DMS79 treated with DMSO at 0.1 percent for 48 hours (cell line): ENCODE results near the gene DPH3.

Experiments used
- DNase-seq: peaks from one replicate; lab custom pipeline; 2025; lab: John Stamatoyannopoulos, UW

The DPH3 gene

DNA sequence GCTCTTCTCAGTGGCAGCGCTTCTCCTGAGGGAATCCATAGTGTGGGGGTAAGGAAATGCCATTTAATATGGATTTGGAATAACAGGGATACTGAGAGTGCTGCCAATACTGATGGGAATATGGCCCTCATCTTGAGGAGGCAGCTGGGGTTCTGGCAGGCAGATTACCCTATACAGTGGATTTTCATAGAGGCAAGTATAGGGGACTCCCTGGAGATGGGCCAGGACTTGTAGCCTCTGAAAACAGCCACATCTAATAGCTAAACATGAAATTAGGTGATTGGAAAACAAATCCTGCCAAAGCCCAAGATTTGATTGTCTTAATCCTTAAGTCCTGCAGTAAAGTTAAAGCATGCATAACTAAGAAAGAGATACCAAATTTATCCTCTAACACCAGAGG, 30.9 kb downstream of the DPH3 start:
- no peak for DNase-seq

DNA sequence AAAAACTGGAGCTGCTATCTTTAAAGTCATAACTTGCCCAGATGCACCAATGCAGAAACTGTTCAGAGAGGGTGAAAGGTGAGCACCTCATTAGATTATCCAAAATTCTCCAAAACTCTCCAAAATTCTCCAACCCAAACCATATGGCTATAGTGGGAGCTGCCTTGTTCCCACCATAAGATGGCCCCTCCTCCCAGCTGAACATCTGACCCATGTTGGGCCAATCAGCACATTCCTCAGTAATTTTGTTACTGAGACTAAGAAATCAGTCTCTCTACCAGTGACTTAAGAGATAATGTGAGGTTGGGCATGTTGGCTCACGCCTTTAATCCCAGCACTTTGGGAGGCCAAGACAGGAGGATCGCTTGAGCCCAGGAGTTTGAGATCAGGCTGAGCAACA, 32.8 kb downstream of the DPH3 start:
- DNase-seq: no peak

DNA sequence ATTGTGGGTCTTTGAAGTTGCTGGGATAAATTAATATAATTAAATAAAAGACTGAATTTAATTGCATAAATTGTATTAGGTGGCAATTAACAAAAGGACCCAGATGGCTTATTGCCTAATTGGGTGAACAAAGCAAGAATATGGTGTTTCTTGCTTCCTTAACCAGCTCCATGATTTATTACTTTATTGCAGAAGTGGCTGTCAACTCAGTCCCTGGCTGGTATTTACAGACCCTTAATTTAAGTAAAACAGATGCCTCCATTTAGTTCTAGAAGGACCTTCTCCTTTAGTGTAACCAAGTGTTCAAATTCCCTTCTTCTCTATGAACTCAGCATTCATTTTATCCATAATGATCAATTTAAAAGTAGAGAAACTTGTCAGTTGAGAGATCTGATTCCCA, 35.1 kb downstream of the DPH3 start:
- no peak for DNase-seq

DNA sequence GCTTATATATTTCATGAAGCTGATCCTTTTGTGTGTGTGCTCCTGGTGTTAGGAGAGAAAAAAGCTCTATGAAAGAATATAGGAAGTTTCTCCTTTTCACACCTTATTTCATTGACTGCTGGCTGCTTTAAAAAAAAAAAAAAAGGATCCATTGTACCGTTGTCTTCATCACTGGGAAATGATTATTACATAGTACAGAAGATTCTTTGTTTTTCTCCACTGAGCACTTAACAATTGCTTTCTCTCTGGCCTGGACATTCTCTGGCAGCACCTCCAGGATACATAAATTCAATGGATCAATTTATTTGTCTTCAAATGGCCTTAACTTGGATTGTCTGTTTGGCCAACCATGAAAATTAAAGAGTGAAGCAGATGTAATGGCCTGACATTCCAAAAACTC, 37.2 kb downstream of the DPH3 start:
- DNase-seq: no peak

DNA sequence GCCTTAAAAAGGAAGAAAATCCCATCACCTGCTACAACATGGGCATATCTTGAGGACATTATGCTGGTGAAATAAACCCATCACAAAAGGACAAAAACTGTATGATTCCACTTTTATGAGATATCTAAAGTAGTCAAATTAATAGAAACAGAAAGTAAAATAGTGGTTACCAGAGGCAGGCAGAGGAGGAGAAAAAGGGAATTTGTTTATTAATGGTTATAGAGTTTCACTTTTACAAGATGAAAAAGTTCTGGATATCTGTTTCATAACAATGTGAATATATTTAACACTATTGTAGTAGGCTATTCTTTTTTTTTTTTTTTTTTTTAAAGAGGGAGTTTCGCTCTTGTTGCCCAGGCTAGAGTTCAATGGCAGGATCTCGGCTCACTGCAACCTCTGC, 40.4 kb downstream of the DPH3 start:
- DNase-seq: no peak

DNA sequence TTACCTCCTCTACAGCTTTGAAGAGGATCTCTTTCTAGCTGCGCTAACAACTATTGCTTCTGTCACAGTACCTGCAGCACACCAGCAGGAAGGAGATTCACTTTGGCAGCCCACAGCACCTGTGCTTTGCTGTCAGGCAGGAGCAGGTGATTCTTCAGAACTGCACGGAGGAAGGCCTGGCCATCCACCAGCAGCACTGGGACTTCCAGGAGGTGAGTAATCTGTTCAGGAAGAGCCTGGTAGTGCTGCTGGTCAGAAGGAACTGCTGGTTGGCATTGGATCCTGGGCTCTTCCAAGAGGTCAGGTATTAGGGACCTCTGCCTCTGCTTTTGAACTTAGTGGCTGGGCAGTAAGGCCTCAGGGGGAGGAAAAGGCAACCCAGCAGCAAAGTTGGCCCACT, 42.2 kb downstream of the DPH3 start:
- no peak for DNase-seq

DNA sequence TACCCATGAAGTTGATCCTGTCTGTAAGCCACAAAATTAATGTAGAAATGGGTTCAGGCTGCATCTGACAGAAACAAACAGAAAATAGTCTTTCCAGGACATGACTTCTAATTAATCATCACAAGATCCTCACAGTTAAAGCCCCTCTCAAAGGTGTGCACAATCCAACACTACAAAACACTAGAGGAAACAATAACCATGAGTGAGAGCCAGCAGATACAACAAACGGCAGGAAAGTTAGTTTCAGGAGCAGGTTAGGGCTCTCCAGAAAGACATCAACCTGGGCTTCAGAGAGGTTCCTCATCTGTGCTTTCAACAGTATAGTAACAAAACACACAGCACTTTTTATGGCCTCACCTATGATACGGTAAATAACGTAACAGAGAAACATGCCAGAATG, 42.8 kb downstream of the DPH3 start:
- no peak for DNase-seq

DNA sequence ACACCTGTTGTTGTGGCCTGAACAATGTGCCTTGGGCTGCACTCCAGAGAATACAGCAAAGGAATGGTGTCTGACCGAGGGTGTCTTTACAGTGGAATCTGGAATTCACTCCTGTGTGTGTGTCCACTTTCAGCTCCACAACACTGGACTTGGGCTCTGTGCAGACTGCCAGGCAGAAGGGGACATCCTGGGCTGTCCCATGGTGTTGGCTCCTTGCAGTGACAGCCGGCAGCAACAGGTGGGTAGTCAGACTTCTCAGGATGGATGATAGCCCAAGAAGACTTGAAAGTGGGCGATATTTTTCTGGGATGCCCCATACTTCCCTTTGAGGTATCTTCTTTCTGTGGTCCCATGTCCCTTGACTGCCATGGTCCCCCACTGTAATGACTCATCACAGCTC, 45.0 kb downstream of the DPH3 start:
- no peak for DNase-seq

DNA sequence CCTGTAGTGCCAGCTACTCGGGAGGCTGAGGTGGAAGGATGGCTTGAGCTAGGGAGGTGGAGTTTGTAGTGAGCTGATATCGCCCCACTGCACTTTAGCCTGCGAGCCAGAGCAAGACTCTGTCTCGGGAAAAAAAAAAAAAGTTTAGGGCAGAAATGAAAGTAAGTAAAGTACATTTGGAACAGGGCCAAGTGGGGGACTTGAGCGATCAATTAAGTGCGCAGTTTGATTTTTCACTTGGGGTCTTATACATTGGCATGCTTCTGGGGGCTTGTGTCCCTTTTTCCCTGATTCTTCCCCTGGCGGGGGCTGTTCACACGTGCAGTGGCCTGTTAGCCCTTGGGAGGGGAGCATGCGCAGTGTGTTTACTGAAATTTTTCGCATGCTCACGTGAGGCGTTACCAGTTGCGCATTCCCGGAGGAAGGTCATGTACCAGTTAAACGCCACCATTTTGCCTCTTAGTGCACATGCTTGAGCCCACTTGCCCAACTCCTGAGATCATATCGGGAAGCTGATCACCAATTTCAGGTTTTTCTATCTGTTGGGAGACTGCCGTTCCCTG, 48.3 kb downstream of the DPH3 start:
- peak; percentile 0 for DNase-seq

DNA sequence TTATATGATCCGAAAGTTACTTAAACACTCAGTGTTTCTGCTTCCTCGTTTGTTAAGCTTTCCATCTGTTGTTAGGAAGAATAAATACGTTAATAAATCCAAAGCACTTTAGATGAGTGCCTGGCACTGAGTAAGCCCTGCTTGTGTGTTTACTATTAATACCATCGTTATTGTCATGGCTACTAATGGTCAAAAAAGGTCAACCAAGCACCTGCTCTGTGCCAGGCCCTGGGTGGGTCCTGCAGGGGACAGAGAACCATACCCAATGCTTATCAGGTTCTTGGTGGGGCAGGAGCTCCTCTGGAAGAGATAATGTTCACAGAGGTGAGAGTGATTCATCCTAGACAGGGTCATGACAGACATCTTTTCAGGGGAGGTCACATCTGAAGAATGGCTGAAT, 50.4 kb downstream of the DPH3 start:
- DNase-seq: no peak

DNA sequence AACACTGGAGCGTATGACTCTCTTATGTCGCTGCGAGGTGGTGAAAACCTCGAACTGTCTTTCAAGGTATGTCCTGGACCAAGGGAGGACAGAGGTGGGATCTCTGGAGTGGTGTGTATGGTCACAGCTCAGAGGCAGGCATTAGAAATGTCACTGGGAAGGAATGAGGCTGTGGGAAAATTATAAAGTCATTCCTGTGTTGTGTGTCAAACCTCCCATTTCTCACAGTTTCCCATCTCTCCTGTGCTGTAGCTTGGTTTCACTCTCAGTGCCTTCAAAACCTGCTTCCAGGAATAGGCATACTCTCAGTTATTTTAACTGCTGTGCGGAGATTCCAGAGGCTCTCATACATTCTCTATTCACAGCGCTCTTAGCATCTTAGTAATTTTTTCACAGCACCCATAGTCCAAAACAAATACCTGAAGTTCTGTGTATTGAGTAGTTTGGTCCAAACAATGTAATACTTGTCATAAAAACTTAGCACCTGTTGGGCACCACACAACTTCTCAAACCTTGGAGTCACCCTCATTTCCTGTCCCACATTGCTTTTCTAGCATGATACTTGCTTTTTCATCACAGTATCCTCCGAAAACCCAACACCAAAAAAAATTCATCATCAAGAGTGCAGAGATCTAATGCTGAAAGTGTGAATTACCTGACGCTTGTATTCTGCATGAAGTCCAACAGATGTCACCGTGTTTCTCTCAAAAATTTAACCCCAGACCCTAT, 53.4 kb downstream of the DPH3 start:
- no peak for DNase-seq
